Right ventricle myocardium inferior (tissue), 1 donor: Measurements from ENCODE around the gene RNGTT. TPM values are rescaled to one million over a fixed set of nuclear protein-coding genes. Genes with fewer than 3 reads are reported as not detected.
"Not testable (repeated sequence)": the region's sequence is repeated elsewhere in the genome, so short reads cannot be mapped to it uniquely, and the experiment has no call there.

ENCODE experiments used
- ATAC-seq: fragments of 200-7000 bp; cut with Tn5 transposase; one replicate; pipeline ENCODE4 v1.9.1; 2020; ENCODE audit warnings: mild to moderate bottlenecking, moderate library complexity
- DNase-seq: peaks from one replicate; pipeline ENCODE4 v3.0.0; 2021; ENCODE audit errors: missing footprints
- intact Hi-C: fragments of 100-400 bp; cut with DNase I; formaldehyde crosslinking; loops from one replicate; pipeline ENCODE4 v1.11.0; 2022
- long read RNA-seq: library from polyadenylated mRNA; unstranded; transcript quantifications from one replicate; pipeline ENCODE4 v2.0.0, GENCODE V29; 2021
- total RNA-seq: library from RNA; stranded (reverse); fragmentation: NEBNext Ultra II Directional; extraction: Animal tissue kit (Norgen Biotek cat#: 25700); gene quantifications from one replicate; pipeline ENCODE4 v1.2.1, GENCODE V29; 2021
- donor health status: DM: no; HTN: yes; CAD: no; lungs with severe emphysema.

Gene RNGTT
- total RNA-seq, result 7.0 TPM
- long read RNA-seq, full-length matches to known transcripts, result 1 of 1 reads
- long read RNA-seq, partial matches to known transcripts, result 0 of 1 reads
- long read RNA-seq, other reads (novel, unspliced or antisense), result 0 of 1 reads

DNA sequence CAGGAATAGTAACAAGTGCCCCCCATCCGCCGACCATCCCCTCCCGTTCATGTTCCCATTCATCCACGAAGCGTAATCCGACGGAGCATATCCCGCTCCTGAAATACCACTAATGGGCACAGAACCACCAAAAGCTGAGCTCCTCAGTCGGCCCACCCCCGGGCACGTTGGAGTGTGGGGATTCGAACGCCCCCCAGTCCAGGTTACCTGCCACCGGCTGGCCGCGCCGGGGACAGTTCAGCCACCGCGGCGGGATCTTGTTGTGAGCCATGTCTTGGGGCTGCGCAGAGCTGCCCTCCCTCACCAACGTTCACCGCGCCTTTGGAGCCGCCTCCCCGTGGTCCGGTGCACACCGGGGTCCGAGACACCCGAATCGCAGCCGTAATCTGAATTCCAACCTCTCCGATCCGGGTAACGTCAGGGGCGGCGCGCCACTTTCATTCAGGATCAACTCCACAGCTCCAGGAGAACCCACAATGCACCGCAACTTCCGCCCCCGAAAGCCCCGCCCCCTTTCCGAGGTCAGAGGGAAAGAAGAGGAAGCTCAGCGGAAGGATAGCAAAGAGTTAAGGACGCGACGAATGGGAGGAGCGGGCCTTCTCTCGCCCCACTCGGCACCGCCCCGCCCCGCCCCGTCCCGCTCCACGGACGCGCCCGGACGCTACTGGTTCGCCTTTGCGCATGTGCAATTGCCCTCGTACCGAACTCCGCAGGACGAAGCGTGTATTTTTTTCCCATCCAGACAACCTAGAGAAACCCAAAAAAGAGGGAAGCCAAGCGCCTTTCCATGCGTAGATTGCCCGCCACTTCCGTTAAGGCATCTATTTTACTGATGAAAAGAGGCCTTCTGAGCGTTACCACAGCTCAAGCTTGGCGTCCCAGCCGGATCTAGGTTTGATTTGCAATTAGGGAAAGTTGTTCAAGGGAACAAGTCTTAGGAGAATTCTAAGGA, at the start of gene RNGTT:
TSS of gene RNGTT (minus strand) at position 480 of the 952 bp plus-strand sequence. CDS start at position 271, 209 bp downstream.
- peak; percentile 99 for DNase-seq

DNA sequence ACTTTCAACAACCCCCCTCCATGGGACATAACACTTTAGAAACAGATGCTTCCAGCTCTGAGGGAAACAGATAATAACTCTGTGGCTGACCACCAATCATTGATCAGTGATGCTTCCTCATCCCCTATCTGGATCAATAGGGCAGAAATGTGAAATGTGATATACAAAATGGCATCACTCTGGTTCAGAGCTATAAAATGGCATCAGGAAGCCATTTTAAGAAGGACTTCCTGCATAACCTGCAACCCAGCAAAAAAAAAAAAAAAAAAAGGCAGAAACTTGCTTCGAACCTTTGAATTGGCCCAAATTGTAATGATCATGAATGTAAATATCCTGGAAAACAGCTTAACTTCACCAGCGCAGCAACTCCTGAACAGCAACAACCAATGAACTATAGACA, 48.0 kb upstream of the RNGTT start:
- DNase-seq (no peak), ATAC-seq (no peak)
- intact Hi-C loops, result no loop called here

More for the DNA sequence above, at the start of gene RNGTT:
- peak; percentile 100 for ATAC-seq
- intact Hi-C loops, result loop anchor here (1.0 to 10.0 kb wide), 2 partner anchors 117 to 391 kb away; partner anchors contain the start of genes PNRC1 and UBE2J1

DNA sequence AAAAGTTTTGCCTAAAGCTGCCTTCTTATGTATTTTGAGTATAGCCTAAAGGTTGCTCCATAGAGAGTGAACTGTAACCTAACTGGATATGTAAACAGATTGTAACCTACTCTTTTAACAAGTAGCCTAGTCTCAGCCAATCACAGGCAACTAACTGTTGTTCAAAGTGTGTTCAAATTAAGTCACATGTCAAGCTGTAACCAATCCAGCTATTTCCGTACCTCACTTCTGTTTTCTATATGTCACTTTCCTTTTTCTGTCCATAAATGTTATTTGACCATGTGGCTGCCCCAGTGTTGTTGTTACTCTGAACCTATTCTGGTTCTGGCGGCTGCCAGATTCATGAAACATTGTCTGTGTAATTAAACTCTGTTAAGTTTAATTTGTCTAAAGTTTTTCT, 47.4 kb upstream of the RNGTT start:
- no peak for ATAC-seq
- DNase-seq, result no peak
- intact Hi-C loops, result no loop called here

DNA sequence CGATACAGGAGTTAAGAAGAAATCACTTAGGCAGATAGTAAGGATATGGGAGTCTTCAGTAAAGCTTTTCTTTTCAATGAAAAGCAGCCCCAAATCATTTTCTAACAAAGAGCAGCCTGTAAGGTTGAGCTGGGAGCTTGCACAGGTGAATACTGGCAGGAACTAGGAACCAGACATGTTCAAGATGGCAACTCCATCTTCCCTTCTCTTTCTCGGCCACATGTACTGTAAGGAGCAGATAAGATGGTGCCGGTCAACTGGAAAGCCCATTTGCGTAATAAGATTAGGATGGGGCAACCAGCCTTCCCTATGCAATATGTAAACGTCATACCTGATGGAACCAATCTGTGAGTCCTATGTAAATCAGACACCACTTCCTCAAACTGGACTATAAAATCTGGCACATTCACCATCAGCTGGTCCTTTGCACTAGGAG, 46.2 kb upstream of the RNGTT start:
- ATAC-seq, result no peak
- intact Hi-C loops, result no loop called here
- DNase-seq, result no peak

DNA sequence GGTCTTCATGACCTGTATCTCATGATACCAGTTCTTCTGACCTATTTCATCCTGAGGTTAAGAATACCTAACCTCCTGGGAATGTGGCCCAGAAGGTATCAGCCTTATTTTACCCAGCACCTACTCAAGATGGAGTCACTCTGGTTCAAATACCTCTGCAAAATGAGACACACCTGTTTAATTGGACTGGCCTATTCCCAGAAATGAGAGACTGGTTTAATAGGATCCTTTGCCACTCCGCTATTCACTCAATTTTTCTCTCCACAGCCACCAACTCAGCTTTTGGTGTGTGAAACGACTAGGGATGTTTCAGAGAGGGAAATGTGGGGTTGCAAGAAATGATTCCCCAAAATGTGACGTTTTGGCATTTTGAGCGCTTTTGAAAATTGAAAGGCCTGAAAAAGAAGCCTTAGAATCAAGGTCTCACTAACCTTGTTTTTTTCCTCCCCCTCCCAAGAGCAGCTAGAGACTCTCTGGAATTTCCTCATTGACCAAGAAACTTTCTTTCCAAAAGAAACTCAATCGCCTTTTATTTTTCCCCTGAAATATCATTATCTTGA, 45.5 kb upstream of the RNGTT start:
- DNase-seq (no peak), ATAC-seq (no peak)
- intact Hi-C loops, result no loop called here

DNA sequence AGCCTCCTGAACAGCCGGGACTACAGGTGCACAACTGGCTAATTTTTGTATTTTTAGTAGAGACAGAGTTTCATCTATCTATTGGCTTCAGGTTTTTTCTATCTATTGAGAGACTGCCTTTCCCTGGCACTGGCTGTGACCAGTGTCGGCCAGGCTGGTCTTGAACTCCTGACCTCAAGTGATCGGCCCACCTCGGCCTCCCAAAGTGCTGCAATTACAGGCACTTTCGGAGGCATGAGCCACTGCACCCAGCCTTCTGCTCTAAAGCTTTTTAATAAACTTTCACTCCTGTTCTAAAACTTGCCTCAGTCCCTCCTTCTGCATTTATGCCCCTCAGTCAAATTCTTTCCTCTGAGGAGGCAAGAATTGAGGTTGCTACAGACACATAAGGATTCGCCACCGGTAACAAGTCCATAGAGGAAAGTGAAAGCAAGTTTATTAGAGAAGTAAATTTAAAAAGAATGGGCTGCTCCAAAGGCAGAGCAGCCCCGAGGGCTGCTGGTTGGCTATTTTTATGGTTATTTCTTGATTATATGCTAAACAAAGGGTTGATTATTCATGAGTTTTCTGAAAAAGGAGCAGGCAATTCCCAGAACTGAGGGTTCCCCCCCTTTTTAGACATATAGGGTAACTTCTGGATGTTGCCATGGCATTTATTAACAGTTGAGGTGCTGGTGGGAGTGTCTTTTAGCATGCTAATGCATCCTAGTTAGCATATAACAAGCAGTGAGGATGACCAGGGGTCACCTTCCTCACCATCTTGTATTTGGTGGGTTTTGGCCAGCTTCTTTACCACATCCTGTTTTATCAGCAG, 44.8 kb upstream of the RNGTT start:
- DNase-seq (no peak), ATAC-seq (no peak)
- intact Hi-C loops, result no loop called here

DNA sequence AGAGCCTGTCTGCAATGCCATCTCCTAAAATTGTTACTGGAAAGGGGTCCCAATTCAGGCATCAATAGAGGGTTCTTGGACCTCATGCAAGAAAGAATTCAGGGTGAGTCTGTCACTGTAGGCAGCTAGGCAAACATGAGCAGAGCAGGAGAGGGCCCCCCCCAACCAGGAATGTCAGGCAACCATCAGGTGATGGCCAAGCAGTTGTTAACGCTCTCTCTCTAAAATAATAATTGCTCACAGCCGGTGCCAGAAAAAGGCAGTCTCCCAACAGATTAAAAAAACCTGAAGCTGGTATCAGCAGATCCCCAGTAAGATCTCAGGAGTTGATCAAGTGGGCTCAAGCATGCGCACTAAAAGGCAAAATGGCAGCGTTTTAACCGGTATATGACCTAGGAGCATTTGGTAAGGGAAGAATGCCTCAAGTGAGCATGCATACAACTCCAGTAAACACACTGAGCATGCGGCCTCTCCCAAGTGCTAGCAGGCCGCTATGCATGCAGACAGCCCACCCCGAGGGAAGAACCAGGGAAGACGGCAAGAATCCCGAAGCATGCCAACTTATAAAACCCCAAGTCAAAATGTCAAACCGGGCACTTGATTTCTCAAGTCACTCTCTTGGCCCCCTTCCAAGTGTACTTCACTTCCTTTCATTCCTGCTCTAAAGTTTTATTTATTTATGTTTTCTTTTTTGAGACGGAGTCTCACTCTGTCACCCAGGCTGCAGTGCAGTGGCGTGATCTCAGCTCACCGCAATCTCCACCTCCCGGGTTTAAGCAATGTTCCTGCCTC, 44.0 kb upstream of the RNGTT start:
- ATAC-seq, result no peak
- DNase-seq, result no peak
- intact Hi-C loops, result no loop called here

DNA sequence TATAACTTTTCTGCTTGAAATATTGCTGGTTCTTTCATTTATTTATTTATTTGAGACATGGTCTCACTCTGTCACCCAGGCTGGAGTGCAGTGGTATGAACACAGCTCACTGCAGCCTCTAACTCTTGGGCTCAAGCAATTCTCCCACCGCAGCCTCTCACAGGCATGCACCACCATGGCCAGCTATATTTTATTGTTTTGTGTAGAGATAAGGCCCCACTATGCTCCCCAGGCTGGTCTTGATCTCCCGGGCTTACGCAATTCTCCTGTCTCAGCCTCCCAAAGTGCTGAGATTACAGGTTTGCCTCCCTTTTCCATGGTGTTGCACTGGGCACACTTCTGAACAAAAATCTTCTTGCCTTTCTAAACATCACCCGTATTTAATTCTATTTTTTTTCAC, 39.1 kb upstream of the RNGTT start:
- ATAC-seq, result no peak
- no peak for DNase-seq
- intact Hi-C loops, result no loop called here

DNA sequence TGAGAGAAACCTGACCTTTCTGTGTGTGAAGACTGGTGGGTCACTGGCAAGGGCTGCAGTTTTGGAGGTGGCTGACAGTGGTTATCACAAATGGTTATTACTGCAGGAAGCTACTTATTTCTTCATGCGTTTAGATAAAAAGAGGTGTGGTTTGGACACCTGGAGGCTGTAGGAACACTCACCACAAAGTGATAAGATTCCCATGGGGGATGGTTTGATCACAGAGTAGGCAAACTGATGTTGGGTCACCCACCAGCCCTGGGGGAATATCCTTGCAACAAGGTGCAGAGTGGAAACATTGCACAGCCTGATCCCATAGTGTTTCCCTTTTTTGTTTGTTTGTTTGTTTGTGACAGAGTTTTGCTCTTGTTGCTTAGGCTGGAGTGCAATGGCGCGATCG, 33.9 kb upstream of the RNGTT start:
- DNase-seq (no peak), ATAC-seq (no peak)
- intact Hi-C loops, result no loop called here

DNA sequence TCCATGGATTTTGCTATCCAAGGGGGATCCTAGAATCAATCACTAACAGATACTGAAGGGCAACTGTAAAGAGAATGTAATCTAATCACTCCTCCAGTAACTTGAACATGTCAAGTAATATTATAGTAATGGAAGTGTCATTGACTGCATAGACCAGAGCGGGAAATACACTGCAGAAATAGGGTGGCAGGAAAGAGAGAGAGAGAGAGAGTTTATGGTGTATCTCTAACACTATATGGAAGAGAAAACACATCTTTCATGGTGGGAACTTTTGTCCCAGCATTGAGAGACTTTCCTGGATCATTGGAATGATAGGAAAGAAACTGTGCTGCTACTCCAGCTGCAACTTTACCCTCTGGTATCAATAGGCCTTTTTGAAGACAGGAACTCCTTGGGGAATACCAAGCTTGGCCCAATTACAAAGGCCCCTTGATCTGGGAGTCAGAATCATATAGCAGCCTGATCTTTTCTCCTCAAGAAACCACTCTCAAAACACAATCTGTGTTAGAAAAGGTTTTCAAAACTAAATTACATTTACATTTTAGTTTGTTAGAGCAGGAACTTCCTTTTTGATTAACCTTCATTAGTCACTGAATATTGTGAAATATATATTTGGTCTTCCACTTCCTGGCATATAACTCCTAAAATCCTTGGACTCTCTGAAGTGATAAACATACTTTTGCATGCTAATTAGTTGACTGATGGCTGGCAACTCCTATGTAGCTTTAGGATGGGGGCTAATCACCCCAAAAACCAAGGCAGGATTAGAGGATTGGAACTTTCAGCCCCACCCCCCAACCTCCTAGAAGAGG, 29.5 kb upstream of the RNGTT start:
- intact Hi-C loops, result no loop called here
- ATAC-seq, result no peak

DNA sequence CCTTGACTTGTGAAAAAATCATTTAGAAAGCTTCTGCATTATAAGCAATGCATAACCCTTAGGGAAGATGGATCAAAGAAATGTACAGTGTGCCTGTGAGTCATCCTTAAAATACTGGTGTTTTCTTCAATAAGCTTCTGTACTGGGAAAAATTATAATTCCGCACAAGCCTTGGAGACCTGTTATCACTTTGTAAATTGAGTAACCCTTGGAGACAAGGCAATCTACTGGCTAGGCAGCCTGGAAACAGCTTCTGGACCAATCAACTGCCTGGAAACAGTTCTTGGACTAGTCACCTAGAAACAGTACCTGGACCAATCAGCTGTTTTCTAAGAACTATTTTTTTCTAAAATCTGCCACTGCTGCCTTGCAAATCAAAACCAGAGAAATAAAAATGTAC, 25.8 kb upstream of the RNGTT start:
- intact Hi-C loops, result no loop called here
- ATAC-seq, result no peak
- no peak for DNase-seq

More for the DNA sequence above, 29.5 kb upstream of the RNGTT start:
- no peak for DNase-seq

DNA sequence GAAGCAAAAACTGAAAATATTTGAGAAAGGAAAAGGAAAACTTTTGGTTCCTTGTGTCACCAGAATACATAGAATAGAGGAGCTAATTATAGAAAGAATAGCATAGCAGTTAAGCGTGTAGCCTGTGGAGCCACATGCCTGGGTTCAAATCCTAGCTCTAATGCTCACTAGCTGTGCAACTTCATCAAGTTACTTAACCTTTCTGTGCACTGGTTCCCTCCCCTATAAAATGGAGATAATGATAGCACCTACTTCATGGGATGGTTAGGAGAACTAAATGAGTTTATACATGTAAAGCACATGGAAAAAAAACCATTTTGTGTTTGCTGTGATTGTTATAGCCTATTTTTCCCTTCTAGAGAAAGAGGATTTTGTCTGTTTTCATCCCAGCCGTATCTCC, 24.5 kb upstream of the RNGTT start:
- no peak for DNase-seq
- ATAC-seq, result no peak
- intact Hi-C loops, result no loop called here

DNA sequence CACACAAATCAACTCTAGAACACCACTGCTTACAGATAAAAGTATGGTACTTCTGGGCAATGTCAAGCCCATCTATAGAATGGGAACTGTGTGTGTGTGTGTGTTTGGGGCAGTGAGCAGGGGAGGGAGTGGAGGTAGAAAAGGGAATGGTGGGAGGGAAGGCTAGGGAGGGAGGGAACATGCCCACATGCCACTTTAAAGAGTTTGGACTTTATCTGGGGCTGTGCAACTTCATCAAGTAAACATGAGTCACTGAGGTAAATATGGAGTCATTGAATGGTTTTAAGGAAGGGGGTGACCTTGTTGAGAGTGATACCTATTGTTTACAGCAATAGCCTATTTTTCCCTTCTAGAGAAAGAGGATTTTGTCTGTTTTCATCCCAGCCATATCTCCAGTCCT, 22.5 kb upstream of the RNGTT start:
- DNase-seq (no peak), ATAC-seq (no peak)
- intact Hi-C loops, result no loop called here

DNA sequence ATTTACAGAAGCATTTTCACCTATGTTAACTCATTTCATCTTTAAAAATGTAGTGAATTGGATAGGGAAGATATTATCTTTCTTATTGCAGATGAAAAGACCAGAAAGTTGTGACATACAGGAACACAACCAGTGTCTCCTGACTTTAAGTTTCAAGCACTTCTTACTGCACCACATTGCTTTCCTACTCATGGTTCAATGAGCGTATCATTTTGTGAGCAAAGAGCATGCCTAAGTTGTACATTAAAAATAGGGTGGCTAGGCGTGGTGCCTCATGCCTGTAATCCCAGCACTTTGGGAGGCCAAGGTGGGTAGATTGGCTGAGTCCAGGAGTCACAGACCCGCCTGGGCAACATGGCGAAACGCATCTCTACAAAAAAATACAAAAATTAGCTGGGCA, 21.2 kb upstream of the RNGTT start:
- ATAC-seq (no peak), DNase-seq (no peak)
- intact Hi-C loops, result loop anchor here (5.0 kb wide), 2 partner anchors 133 to 383 kb away; partner anchors contain the start of gene SRSF12

DNA sequence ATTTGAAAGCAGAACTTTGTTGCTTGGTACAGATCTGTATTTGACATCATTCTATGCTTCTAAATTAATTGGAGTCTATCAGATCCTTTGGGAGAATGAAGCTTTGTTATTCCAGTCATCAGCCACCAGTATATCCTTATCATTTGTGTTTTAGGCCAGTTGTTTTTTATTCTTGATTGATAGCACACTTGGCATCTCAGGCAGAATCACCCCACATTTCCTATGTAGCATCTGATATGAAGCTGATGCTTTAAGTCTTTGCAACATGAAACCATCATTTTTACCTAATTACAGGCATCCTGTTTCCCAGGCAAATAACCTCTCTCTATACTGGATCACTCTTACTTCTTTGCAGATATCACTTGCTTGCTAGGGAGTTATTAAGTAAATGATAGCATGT, 20.7 kb upstream of the RNGTT start:
- intact Hi-C loops, result loop anchor here (5.0 kb wide), 2 partner anchors 133 to 383 kb away; partner anchors contain the start of gene SRSF12
- DNase-seq, result no peak
- no peak for ATAC-seq

DNA sequence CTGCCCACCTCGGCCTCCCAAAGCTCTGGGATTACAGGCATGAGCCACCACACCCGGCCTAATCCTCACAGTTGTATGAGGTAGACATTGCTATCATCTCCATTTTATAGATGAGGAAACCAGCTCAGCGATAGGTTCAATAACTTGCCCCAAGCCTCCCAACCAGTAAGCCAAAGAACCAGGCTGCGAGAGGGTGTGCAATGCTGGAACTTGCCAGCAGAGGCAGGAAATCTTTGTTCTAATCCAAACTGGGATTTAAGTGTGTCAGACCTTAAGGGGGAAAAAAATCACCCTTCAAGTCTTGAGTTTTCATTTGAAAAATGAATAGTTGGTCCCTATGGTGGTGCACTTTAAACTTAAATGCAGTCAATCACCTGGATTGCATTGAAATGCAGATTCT, 20.1 kb upstream of the RNGTT start:
- intact Hi-C loops, result loop anchor here (2.0 to 5.0 kb wide), 5 partner anchors 49 to 384 kb away; partner anchors contain the start of genes PNRC1 and SRSF12
- ATAC-seq, result no peak
- DNase-seq, result no peak

DNA sequence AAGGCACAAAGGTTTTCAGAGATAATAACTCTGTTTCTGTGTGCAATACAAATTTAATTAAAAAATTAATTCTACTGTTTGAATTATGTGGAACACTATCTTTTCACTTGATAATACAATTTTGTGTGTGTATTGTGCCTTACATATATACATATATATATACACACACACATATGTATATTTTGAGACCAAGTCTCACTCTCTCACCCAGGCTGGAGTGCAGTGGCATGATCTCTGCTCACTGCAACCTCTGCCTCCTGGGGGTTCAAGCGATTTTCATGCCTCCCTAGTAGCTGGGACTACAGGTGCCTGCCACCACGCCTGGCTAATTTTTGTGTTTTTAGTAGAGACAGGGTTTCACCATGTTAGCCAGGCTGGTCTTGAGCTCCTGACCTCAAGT, 19.7 kb upstream of the RNGTT start:
- intact Hi-C loops, result loop anchor here (2.0 to 5.0 kb wide), 5 partner anchors 50 to 384 kb away; partner anchors contain the start of genes PNRC1 and SRSF12
- not testable (repeated sequence) for ATAC-seq, DNase-seq
